ENCODE measurements around the gene ITPR1. TPM values are rescaled to one million over a fixed set of nuclear protein-coding genes. Genes with fewer than 3 reads are reported as not detected.

Gene ITPR1
- total RNA-seq, 1 experiment from 2014 or later, result 48.5 TPM

DNA sequence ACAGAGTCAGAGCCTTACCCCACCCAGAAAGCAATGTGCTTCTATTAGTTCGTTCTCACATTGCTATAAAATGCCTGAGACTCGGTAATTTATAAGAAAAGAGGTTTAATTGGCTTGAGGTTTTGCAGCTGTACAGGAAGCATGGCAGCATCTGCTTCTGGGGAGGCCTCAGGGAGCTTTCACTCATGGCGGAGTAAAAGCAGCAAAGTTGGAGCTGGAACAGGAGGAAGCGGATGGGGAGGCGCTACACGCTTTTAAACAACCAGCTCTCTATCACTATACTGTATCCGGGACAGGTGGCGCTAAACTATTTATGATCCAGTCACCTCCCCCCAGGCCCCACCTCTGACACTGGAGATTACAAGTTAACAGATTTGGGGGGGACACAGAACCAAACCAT is 309.8 kb downstream of the ITPR1 start:
- no peak overlapping the region for H2AFZ ChIP-seq (ENCODE audit: low read length)
- H3K27me3 ChIP-seq (ENCODE audit: low read length), result no peaks in the 10 kb centered on the region
- CTCF ChIA-PET, result no interaction called here
- H3K9me2 ChIP-seq (replicated peaks; ENCODE audit: low read length), result no peaks in the 10 kb centered on the region
- no peak overlapping the region for H3K27ac ChIP-seq (ENCODE audit: low read length)
- intact Hi-C loops (cut with micrococcal nuclease), result no loop called here
- peaks cover 5% of the 10 kb centered on the region; the same call in 1 of the 2 replicates for H3K36me3 ChIP-seq (ENCODE audit: low read depth, low read length)
- no peaks in the 10 kb centered on the region for H3K9me3 ChIP-seq (ENCODE audit: low read length)
- no TSS peak for BruUV-seq (replicated peaks)
- H3K4me2 ChIP-seq (ENCODE audit: low read length), result no peak overlapping the region
- no peak overlapping the region for H3K9ac ChIP-seq (ENCODE audit: low read length)
- DNase-seq (no peak), ATAC-seq (no peak)
- H3K4me3 ChIP-seq (ENCODE audit: low read length), result no peak overlapping the region
- POLR2A ChIA-PET (ENCODE audit: unreplicated experiment), result no interaction called here
- no peaks in the 10 kb centered on the region for H4K20me1 ChIP-seq (ENCODE audit: low read length)
- H3F3A ChIP-seq (ENCODE audit: low read length, unreplicated experiment), result no peaks in the 10 kb centered on the region
- no peak for TF ChIP-seq EZH2phosphoT487 (IDR thresholded peaks at IDR 0.05; ENCODE audit: borderline replicate concordance, low read length)
- no peaks in the 10 kb centered on the region for H3K4me1 ChIP-seq (ENCODE audit: insufficient read depth, low read length)
- no peaks in the 10 kb centered on the region for H3K79me2 ChIP-seq (ENCODE audit: low read length)

DNA sequence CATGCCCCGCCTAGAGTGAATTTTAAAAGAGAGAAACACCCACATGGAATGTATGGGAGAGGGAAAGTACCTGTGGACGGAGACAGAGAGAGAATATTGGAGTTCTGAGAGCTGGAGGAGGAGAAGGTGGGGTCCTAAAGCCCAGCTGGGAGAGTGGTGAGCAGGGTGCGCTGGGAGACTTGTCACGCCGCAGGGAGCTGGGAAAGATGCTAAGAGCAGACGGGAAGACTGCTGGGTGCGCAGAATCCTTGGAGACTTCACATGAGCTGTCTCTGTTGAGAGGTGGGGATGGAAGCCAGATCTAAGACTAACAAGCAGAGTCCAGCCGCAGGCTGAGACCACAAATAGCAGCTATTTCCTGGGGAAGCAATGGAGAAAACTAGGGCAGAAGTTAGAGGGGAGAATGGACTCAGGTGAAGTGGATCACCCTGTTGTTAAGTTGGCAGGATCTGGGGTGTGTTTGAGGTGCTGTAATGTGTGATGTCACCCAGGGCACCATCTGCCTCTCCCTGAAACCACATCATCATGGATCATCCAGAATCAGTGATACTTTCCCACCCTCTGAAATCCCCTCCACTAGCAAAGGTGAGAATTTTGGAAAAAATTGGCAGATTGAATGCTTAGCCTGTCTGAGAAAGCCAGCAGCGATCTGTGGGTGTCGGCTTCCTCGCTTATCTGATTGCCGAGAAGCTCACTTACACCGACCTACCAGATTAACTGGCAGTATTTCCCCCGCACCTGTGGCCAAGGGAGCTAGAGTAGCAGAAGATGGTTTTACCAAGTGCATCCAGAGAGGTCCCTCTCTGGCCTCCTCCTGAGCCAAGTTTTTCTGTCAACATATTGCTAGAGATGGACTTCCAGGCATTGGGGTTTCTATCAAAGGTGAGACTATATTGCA is 311.3 kb downstream of the ITPR1 start:
- CTCF ChIA-PET, result no interaction called here
- H3K27me3 ChIP-seq (ENCODE audit: low read length), result no peaks in the 10 kb centered on the region
- TF ChIP-seq CTCF (conservative IDR thresholded peaks at IDR 0.05; ENCODE audit: low read depth, low read length), result no peak
- no peak for TF ChIP-seq EZH2 (IDR thresholded peaks at IDR 0.05; ENCODE audit: low read length, unreplicated experiment)
- H3K9me3 ChIP-seq (ENCODE audit: low read length), result no peaks in the 10 kb centered on the region
- no peaks in the 10 kb centered on the region for H3K9me2 ChIP-seq (replicated peaks; ENCODE audit: low read length)
- DNase-seq, result no peak
- POLR2A ChIA-PET (ENCODE audit: unreplicated experiment), result no interaction called here
- H3K36me3 ChIP-seq (ENCODE audit: low read depth, low read length), result no peaks in the 10 kb centered on the region
- no peak for ATAC-seq
- H3K4me3 ChIP-seq (ENCODE audit: low read length), result no peak overlapping the region
- no peaks in the 10 kb centered on the region for H4K20me1 ChIP-seq (ENCODE audit: low read length)
- no peaks in the 10 kb centered on the region for H3K4me1 ChIP-seq (ENCODE audit: insufficient read depth, low read length)
- H3K4me2 ChIP-seq (ENCODE audit: low read length), result no peak overlapping the region
- no peak overlapping the region for H3K27ac ChIP-seq (ENCODE audit: low read length)
- H3K79me2 ChIP-seq (ENCODE audit: low read length), result no peaks in the 10 kb centered on the region
- intact Hi-C loops (cut with micrococcal nuclease), result no loop called here
- no peak overlapping the region for H3K9ac ChIP-seq (ENCODE audit: low read length)
- BruUV-seq (replicated peaks), result no TSS peak
- no peak overlapping the region for H2AFZ ChIP-seq (ENCODE audit: low read length)
- H3F3A ChIP-seq (ENCODE audit: low read length, unreplicated experiment), result no peaks in the 10 kb centered on the region

DNA sequence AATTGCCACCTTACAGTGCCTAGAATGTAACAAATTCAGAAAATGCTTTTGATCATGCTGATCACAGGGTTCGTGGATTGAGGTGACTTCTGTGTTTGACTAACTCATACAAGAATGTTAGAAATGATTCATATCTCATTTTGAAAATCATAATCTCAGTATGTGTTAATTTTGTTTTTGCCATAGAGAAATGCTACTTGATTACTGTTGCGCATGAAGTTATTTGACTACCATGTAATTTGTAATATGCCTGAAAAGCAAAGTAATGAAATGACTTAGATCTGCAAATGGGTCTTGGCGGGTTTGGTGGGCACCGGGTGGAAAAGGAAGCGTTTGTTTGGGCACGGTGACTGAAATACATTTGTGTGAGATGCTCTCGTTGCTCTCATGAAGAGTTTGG is 312.5 kb downstream of the ITPR1 start:
- no peak for TF ChIP-seq EZH2 (IDR thresholded peaks at IDR 0.05; ENCODE audit: low read length, unreplicated experiment)
- TF ChIP-seq CTCF (conservative IDR thresholded peaks at IDR 0.05; ENCODE audit: low read depth, low read length), result no peak
- no peak for TF ChIP-seq EZH2phosphoT487 (IDR thresholded peaks at IDR 0.05; ENCODE audit: borderline replicate concordance, low read length)
- ATAC-seq (no peak), DNase-seq (no peak)
- Histone ChIP-seq H3K36me3 (ENCODE audit: low read depth, low read length) (no peaks in the 10 kb centered on the region), H2AFZ (ENCODE audit: low read length) (no peak overlapping the region), H3F3A (ENCODE audit: low read length, unreplicated experiment) (no peaks in the 10 kb centered on the region), H4K20me1 (ENCODE audit: low read length) (no peaks in the 10 kb centered on the region), H3K9ac (ENCODE audit: low read length) (no peak overlapping the region), H3K4me1 (ENCODE audit: insufficient read depth, low read length) (no peaks in the 10 kb centered on the region), H3K9me2 (replicated peaks; ENCODE audit: low read length) (no peaks in the 10 kb centered on the region), H3K4me2 (ENCODE audit: low read length) (no peak overlapping the region), H3K27ac (ENCODE audit: low read length) (no peak overlapping the region), H3K9me3 (ENCODE audit: low read length) (no peaks in the 10 kb centered on the region), H3K27me3 (ENCODE audit: low read length) (no peaks in the 10 kb centered on the region), H3K4me3 (ENCODE audit: low read length) (no peak overlapping the region), H3K79me2 (ENCODE audit: low read length) (no peaks in the 10 kb centered on the region)
- no TSS peak for BruUV-seq (replicated peaks)
- CTCF ChIA-PET, result no interaction called here
- POLR2A ChIA-PET (ENCODE audit: unreplicated experiment), result no interaction called here
- intact Hi-C loops (cut with micrococcal nuclease), result no loop called here
